HCT116 (cell line): ENCODE results near the gene ZNF8.

Source experiments
- EGR1 ChIP-seq: IDR thresholded peaks from 2 replicates; pipeline ENCODE4 v1.6.1; 2012; ENCODE audit warnings: low read depth
- EZH2 ChIP-seq: fragments of 200-600 bp; sonication (generic); IDR thresholded peaks from 2 replicates; pipeline ENCODE4 v1.6.1; 2017; ENCODE audit warnings: antibody characterized with exemption, mixed run types
- JUND ChIP-seq: IDR thresholded peaks from 2 replicates; pipeline ENCODE4 v1.6.1; 2012
- RAD21 ChIP-seq: IDR thresholded peaks from 2 replicates; pipeline ENCODE4 v1.6.1; 2012; ENCODE audit warnings: low read depth, mild to moderate bottlenecking
- SIN3A ChIP-seq: IDR thresholded peaks from 2 replicates; pipeline ENCODE4 v1.6.1; 2012; ENCODE audit warnings: low read depth
- SRF ChIP-seq: IDR thresholded peaks from 2 replicates; pipeline ENCODE4 v1.6.1; 2012; ENCODE audit warnings: low read depth
- TF ChIP-seq, protein P1 (sequence below), 3 experiments: fragments of 200-600 bp in 1 of 3; sonication (generic) in 1 of 3; IDR thresholded peaks in 2 of 3; conservative IDR thresholded peaks in 1 of 3; 2 replicates each; pipeline ENCODE4 v1.5.1; 2012 to 2017; ENCODE audit warnings: low read depth in 2 of 3, low read length in 2 of 3, antibody characterized with exemption in 1 of 3, borderline replicate concordance in 1 of 3, control low read depth in 1 of 3, mild to moderate bottlenecking in 1 of 3, mixed read lengths in 1 of 3, mixed run types in 1 of 3, moderate library complexity in 1 of 3; ENCODE audit not compliant: insufficient read depth in 1 of 3

DNA sequence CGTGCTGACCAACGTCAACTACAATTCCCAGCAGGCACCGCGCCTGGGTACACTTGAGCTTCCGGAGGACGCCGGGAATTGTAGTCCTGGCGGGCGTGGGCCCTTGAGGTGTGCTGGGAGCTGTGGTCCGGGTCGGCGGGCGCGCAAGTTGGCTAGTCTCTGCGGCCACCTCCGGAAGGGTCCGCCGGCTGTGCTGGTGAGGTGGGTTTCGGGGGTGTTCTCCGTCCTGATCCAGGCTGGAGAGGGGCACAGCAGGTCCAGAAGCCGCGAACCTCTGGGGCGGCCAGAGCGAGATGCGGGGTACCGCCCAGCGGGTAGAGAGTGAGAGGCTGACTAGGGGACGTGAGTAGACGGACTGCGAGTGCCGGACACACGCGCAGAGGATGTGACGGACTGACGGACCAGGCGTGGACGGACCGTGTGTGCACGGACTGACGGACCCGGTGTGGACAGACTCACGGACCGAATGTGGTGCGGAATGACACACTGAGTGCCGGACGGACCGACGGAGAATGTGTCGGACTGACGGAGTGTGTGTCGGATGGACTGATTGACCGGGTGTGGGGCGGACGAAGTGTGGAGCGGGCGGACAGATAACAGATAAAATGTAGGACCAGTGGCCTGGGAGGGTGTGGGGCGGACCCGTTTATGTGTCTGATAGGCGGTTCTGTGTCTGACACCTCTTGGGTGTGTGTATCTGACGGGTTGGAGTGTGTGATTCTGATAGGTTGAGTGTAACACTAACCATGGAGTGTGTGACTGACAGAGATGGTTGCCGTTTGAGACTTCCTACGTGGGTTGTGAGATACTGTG lies 48.4 kb downstream of the ZNF8 start, which contains the start of gene ZSCAN22:
- TF ChIP-seq, protein P1, sequence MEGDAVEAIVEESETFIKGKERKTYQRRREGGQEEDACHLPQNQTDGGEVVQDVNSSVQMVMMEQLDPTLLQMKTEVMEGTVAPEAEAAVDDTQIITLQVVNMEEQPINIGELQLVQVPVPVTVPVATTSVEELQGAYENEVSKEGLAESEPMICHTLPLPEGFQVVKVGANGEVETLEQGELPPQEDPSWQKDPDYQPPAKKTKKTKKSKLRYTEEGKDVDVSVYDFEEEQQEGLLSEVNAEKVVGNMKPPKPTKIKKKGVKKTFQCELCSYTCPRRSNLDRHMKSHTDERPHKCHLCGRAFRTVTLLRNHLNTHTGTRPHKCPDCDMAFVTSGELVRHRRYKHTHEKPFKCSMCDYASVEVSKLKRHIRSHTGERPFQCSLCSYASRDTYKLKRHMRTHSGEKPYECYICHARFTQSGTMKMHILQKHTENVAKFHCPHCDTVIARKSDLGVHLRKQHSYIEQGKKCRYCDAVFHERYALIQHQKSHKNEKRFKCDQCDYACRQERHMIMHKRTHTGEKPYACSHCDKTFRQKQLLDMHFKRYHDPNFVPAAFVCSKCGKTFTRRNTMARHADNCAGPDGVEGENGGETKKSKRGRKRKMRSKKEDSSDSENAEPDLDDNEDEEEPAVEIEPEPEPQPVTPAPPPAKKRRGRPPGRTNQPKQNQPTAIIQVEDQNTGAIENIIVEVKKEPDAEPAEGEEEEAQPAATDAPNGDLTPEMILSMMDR (IDR thresholded peaks at IDR 0.05 in 2 of 3, conservative IDR thresholded peaks at IDR 0.05 in 1 of 3; ENCODE audit: borderline replicate concordance in 1 of 3, insufficient read depth in 1 of 3, low read depth in 2 of 3, low read length in 2 of 3), result no peak
- TF ChIP-seq SRF (peak; percentile 87), EGR1 (no peak), RAD21 (no peak; the same call in 1 of the 2 replicates), EZH2 (no peak), SIN3A (peak; percentile 96), JUND (no peak)
